Effector CD8-positive, alpha-beta T cell (primary cell): ENCODE results near the gene KRT33A.
"Not testable (repeated sequence)": the region's sequence is repeated elsewhere in the genome, so short reads cannot be mapped to it uniquely, and the experiment has no call there.

Source experiments
- DNase-seq: peaks from one replicate; lab custom pipeline; 2025; lab: John Stamatoyannopoulos, UW
- total RNA-seq, 4 experiments: gene quantifications; one replicate each; lab custom pipeline; 2026; lab: John Stamatoyannopoulos, UW

KRT33A gene
- 0 reads per million in 4 experiments for total RNA-seq

GRCh38 chr17:41350381-41350878 is at the start of gene KRT33A:
KRT33A (minus strand) TSS chr17:41350828; CDS start chr17:41350767, 61 bp downstream.
- not testable (repeated sequence) for DNase-seq

- DNase-seq: no peak
Observed at GRCh38 chr17:41396996-41397660, 46.5 kb upstream of the KRT33A start, which contains the start of gene KRT31. KRT31 (minus strand) TSS chr17:41397608; CDS start chr17:41397539, 69 bp downstream.

GRCh38 chr17:41396340-41396739 is 45.7 kb upstream of the KRT33A start:
- no peak for DNase-seq

GRCh38 chr17:41395611-41396010 is 45.0 kb upstream of the KRT33A start:
- DNase-seq: no peak

DNA sequence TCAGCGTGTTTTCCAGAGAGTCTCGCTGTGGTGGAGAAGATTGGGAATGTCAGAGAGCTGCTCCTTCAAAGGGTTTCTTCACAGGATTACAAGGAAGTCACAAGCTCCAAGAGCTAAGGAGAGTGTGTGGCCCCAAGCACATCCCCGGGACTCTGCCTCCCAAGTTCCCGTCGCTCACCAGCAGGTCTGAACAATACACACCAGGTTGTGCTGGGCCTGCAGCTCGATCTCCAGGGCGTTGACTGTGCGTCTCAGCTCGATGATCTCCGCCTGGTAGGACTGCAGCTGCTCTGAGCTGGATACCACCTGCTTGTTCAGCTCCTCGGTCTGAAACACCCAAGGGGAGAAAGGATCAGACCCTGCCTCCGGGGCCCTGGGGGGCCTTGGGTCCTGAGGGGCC is 44.4 kb upstream of the KRT33A start:
- not testable (repeated sequence) for DNase-seq

DNA sequence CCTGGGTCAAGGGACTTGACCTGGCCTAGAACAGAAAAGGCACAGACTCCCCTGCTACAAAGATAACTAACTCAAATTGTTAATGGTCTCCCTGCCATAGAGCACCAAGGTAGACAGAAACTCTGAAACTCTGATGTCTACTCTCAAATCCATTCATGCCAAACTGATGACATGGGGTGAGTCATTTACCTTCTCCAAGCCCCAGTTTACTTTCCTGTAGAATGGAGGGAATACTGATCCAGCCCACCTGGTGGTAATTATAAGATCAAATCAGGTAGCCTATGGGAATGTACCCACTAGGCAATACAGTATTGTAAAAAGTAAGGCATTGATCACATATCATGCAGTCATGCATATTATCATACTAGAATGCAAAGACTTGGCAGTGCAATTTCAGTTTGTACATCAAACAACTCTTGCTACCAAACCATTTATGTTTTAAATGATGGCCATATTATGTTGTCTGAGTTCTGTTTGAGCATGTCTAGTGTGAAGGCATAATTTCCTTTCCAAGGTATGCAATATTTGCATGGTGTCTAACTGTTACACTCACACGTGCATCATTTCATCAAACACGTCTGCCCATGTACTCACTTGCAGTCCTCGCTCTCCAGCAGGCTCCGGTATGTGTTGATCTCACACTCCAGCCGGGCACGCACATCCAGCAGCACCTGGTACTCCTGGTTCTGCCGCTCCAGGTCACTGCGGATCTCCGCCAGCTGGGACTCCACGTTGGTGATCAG is 43.8 kb upstream of the KRT33A start:
- DNase-seq: no peak

GRCh38 chr17:41393826-41394225 is 43.2 kb upstream of the KRT33A start:
- no peak for DNase-seq

DNA sequence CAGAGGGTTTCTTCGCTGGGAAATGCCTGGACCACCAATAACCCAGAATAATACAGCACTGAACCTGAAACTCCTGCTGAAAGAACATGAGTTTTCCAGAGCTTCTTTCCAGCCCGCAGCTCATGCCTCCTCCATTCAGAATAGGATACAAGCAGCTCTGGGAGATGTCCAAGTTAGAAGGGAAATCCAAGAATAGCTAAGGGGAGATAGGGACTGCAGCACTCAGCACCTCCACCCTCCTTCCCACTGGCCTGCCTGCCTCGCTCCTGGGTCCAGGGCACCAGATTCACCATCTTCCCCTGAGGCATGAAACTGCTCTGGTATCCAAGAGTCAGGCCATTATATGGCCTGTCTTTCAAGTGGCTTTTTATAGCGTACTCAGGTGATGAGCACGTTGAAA is 42.7 kb upstream of the KRT33A start:
- no peak for DNase-seq

GRCh38 chr17:41392278-41392677 is 41.6 kb upstream of the KRT33A start:
- no peak for DNase-seq

- DNase-seq: no peak
Observed at GRCh38 chr17:41391535-41391934, 40.9 kb upstream of the KRT33A start.

- no peak for DNase-seq
Observed at GRCh38 chr17:41390411-41390938, 39.8 kb upstream of the KRT33A start.

GRCh38 chr17:41387670-41388069 is 37.0 kb upstream of the KRT33A start:
- no peak for DNase-seq

DNA sequence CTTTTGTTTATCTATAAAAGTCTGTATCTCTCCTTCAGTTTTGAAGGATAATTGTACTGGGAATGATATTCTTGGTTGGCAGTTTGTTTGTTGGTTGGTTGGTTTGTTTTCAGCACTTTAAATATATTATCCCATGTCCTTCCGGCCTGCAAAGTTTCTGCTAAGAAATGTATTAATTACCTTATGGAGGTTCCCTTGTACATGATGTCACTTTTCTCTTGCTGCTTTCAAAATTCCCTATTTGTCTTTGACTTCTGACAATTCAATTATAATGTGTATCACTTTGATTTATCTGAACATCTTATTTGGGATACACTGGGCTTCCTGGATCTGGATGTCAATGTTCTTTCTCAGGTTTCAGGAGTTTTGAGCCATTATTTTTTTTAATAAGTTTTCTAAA is 35.6 kb upstream of the KRT33A start:
- DNase-seq: no peak

DNA sequence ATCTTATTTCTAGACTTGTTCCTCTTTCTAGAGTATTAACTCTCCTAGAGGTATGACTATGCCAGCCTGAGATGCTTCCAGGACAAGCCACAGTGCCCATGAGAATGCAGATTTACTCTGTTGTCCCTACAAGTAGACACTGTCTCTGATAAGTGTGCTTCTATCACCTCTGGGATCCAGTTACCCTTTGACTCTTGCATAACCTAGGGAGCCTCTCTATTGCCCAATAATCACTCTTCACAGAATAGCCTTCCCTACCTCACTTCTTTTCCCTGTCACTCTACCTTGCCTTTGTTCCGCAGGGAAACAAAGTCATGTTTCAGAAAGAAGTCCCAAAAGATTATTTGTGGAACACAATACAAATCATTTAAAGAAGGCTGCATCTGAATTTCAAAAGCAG is 33.1 kb upstream of the KRT33A start:
- no peak for DNase-seq

- no peak for DNase-seq
Observed at GRCh38 chr17:41382394-41382793, 31.8 kb upstream of the KRT33A start.

GRCh38 chr17:41381943-41382342 is 31.3 kb upstream of the KRT33A start, which contains the start of gene KRT34:
KRT34 (minus strand) TSS chr17:41382306; CDS start chr17:41382246, 60 bp downstream.
- DNase-seq: not testable (repeated sequence)

DNA sequence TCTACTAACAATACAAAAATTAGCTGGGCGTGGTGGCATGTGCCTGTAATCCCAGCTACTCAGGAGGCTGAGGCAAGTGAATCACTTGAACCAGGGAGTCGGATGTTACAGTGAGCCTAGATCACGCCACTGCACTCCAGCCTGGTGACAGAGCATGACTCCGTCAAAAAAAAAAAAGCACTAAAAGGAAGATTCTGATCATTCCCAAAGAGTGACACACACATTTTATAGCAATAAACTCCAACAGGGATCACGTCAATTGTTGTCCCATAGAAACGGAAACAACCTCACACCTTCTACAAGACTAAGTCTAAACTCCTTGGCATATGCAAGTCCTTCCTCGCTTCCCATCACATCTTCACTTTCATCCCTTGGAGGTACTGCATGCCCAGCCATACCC is 29.5 kb upstream of the KRT33A start:
- DNase-seq: not testable (repeated sequence)

- no peak for DNase-seq
Observed at GRCh38 chr17:41377546-41377945, 26.9 kb upstream of the KRT33A start.

DNA sequence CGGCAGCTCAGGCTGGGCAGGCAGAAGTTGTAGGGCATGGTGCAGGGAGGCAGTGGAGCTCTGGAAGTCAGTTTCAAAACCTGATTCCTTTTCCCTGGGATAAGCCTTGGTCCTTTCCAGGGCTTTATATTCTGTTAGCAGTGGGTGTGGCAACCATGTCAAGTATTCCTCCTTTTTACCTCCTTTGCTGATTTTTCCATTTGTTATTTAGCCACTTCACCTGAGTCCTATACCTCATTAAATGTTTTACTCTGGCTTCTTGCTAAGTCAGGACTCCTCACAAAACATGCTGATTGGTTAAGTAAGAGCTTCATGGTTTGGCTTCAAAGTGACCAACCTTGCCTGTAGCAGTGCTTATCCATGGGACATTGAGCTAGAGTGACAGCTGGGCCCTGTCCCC is 19.1 kb upstream of the KRT33A start, which contains the start of gene KRT33B:
Gene KRT33B, minus strand, starts transcription at position 101 of the 400 bp plus-strand sequence. Its CDS starts 63 bp downstream, at position 38.
- DNase-seq: no peak

- DNase-seq: no peak
Observed at GRCh38 chr17:41369023-41369422, 18.4 kb upstream of the KRT33A start.

DNA sequence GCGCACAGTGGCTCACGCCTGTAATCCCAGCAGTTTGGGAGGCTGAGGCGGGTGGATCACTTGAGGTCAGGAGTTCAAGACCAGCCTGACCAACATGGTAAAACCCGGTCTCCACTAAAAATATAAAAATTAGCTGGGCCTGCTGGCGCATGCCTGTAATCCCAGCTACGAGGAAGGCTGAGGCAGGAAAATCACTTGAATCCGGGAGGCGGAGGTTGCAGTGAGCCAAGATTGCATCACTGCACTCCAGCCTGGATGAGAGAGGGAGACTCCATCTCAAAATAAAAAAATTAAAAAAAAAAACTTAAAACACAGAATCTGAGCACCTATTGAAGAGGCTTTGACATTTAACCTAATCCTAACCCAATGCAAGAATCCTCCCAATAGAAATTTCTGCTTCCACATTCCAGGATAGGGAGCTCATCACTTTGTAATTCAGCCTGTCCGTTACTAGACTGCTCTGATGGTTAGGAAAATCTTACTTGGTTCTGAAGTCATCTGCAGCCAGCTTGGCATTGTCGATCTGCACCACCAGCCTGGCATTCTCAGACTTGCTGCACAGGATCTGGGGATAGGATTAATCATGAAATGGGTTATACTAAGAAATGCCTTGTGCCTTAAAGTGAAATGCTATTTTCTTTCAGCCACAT is 16.9 kb upstream of the KRT33A start:
- no peak for DNase-seq

DNA sequence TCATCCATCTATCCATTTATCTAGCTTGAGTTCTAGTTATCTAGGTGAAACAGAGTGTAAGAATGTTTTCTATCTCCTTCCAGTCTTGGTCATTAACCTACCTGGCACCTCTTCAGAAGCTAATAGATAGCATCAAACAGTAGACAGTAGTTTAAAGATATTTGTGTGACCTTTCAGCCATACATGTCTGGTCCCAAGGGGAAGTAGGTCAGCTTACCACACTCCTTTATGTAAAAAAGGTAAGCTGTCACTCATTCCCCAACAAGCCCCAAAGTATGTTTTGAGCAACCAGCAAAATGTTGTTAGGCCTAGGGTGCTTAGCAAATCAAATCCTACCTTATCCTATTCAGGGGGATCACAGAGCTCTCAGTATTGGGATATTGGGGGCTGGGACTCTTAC is 15.4 kb upstream of the KRT33A start:
- DNase-seq: no peak
